IMR-90 (cell line): ENCODE results near the gene TXNRD1. TPM values are rescaled to one million over a fixed set of nuclear protein-coding genes. Genes with fewer than 3 reads are reported as not detected.

Source experiments
- ATAC-seq: fragments of 200-7000 bp; cut with Tn5 transposase; 2 replicates; pipeline ENCODE4 v1.9.1; 2020; ENCODE audit warnings: low read depth, mild to moderate bottlenecking, moderate library complexity
- BruUV-seq: library from RNA; stranded (reverse); fragments of 400-500 nt; replicated peaks from 2 replicates; lab custom pipeline; 2021; lab: Mats Ljungman, UMichigan
- CTCF ChIA-PET: fragments of 300-600 bp; formaldehyde crosslinking; extraction: SDS; loops from one replicate; lab custom pipeline; 2021; ENCODE audit warnings: antibody characterized with exemption; lab: Yijun Ruan, JAX
- POLR2A ChIA-PET: fragments of 300-600 bp; sonication (Branson Sonifier 250); formaldehyde crosslinking; loops from one replicate; lab custom pipeline; 2022; ENCODE audit warnings: antibody characterized with exemption; ENCODE audit not compliant: unreplicated experiment; lab: Charles Lee
- DNase-seq: peaks from one replicate; pipeline ENCODE4 v3.0.0; 2013
- H2AFZ ChIP-seq: replicated peaks from 2 replicates; pipeline ENCODE3; 2013; ENCODE audit warnings: low read length, mild to moderate bottlenecking; ENCODE audit not compliant: poor library complexity
- H2AK5ac ChIP-seq: 2 replicates; pipeline ENCODE4 v1.6.1; 2013; ENCODE audit warnings: low read depth, low read length, inconsistent platforms
- H2AK9ac ChIP-seq: replicated peaks from 2 replicates; pipeline ENCODE3; 2013; ENCODE audit warnings: mild to moderate bottlenecking, low read depth, low read length, moderate library complexity; ENCODE audit not compliant: poor library complexity
- H2BK120ac ChIP-seq: 2 replicates; pipeline ENCODE4 v1.6.1; 2013; ENCODE audit warnings: low read depth, low read length, inconsistent platforms
- H2BK15ac ChIP-seq: 3 replicates; pipeline ENCODE4 v1.6.1; 2013; ENCODE audit warnings: low read depth, low read length, inconsistent platforms
- H2BK20ac ChIP-seq: 2 replicates; pipeline ENCODE4 v1.6.1; 2013; ENCODE audit warnings: low read depth, mild to moderate bottlenecking, inconsistent platforms, low read length, moderate library complexity
- H2BK5ac ChIP-seq: 2 replicates; pipeline ENCODE4 v1.6.1; 2013; ENCODE audit warnings: mild to moderate bottlenecking, low read depth, low read length, inconsistent platforms; ENCODE audit not compliant: poor library complexity, severe bottlenecking
- H3K14ac ChIP-seq: replicated peaks from 2 replicates; pipeline ENCODE4 v1.6.1; 2013; ENCODE audit warnings: low read depth, low read length, inconsistent platforms
- H3K18ac ChIP-seq: 2 replicates; pipeline ENCODE4 v1.6.1; 2013; ENCODE audit warnings: low read depth, low read length, control low read depth
- H3K23ac ChIP-seq: 2 replicates; pipeline ENCODE4 v1.6.1; 2013; ENCODE audit warnings: low read depth, low read length, inconsistent platforms
- H3K27ac ChIP-seq: 2 replicates; pipeline ENCODE4 v1.5.1; 2013; ENCODE audit warnings: mild to moderate bottlenecking, control low read depth, low read length; ENCODE audit not compliant: insufficient read depth
- H3K27me3 ChIP-seq: 2 replicates; pipeline ENCODE4 v1.6.1; 2013; ENCODE audit warnings: low read length; ENCODE audit not compliant: control insufficient read depth, insufficient read depth
- H3K36me3 ChIP-seq: 2 replicates; pipeline ENCODE4 v1.6.1; 2013; ENCODE audit warnings: low read length, mixed read lengths; ENCODE audit not compliant: control insufficient read depth, insufficient read depth
- H3K4ac ChIP-seq: 2 replicates; pipeline ENCODE4 v1.6.1; 2013; ENCODE audit warnings: low read depth, low read length, inconsistent platforms
- H3K4me1 ChIP-seq: 2 replicates; pipeline ENCODE4 v1.6.1; 2013; ENCODE audit warnings: low read length, mixed read lengths; ENCODE audit not compliant: control insufficient read depth, insufficient read depth
- H3K4me2 ChIP-seq: 2 replicates; pipeline ENCODE4 v1.6.1; 2013; ENCODE audit warnings: low read depth, mild to moderate bottlenecking, control low read depth, low read length, moderate library complexity
- H3K4me3 ChIP-seq: 2 replicates; pipeline ENCODE4 v1.5.1; 2013; ENCODE audit warnings: low read depth, mild to moderate bottlenecking, control low read depth, low read length, moderate library complexity; ENCODE audit not compliant: insufficient read depth
- H3K56ac ChIP-seq: 2 replicates; pipeline ENCODE4 v1.6.1; 2013; ENCODE audit warnings: low read length, inconsistent platforms; ENCODE audit not compliant: insufficient read depth; ENCODE audit errors: extremely low read depth
- H3K79me1 ChIP-seq, 2 experiments: 2 replicates each; pipeline ENCODE4 v1.6.1; 2013; ENCODE audit warnings: low read length in 2 of 2, inconsistent platforms in 1 of 2, low read depth in 1 of 2
- H3K9ac ChIP-seq: 2 replicates; pipeline ENCODE4 v1.6.1; 2013; ENCODE audit warnings: low read depth, low read length, control low read depth
- H3K9me1 ChIP-seq: 2 replicates; pipeline ENCODE4 v1.6.1; 2013; ENCODE audit warnings: low read length, inconsistent platforms; ENCODE audit not compliant: insufficient read depth
- H3K9me3 ChIP-seq: 2 replicates; pipeline ENCODE4 v1.6.1; 2013; ENCODE audit warnings: low read length; ENCODE audit not compliant: control insufficient read depth, insufficient read depth
- H4K20me1 ChIP-seq: 2 replicates; pipeline ENCODE4 v1.6.1; 2013; ENCODE audit warnings: low read length, inconsistent platforms; ENCODE audit not compliant: insufficient read depth
- H4K5ac ChIP-seq: 2 replicates; pipeline ENCODE4 v1.6.1; 2013; ENCODE audit warnings: mild to moderate bottlenecking, low read depth, low read length, control low read depth
- H4K8ac ChIP-seq, 2 experiments: 2 replicates each; pipeline ENCODE4 v1.6.1; 2013; ENCODE audit warnings: low read depth in 2 of 2, low read length in 2 of 2, control low read depth in 1 of 2, inconsistent platforms in 1 of 2
- H4K91ac ChIP-seq: 2 replicates; pipeline ENCODE4 v1.6.1; 2013; ENCODE audit warnings: low read depth, low read length, inconsistent platforms; ENCODE audit not compliant: insufficient read depth
- BHLHE40 ChIP-seq: fragments of 150-350 bp; IDR thresholded peaks from 2 replicates; pipeline ENCODE4 v1.6.1; 2016; ENCODE audit warnings: mild to moderate bottlenecking, low read depth, low read length
- CEBPB ChIP-seq: IDR thresholded peaks from 2 replicates; pipeline ENCODE4 v1.6.1; 2012; ENCODE audit warnings: low read depth, low read length, improper control_type of control experiment
- CHD1 ChIP-seq: IDR thresholded peaks from 2 replicates; pipeline ENCODE4 v1.6.1; 2012; ENCODE audit warnings: low read depth, low read length, improper control_type of control experiment
- FOS ChIP-seq: fragments of 150-350 bp; IDR thresholded peaks from 2 replicates; pipeline ENCODE4 v1.6.1; 2016; ENCODE audit warnings: low read depth, low read length
- MAFK ChIP-seq: IDR thresholded peaks from 2 replicates; pipeline ENCODE4 v1.6.1; 2012; ENCODE audit warnings: low read depth, low read length, improper control_type of control experiment
- MAZ ChIP-seq: IDR thresholded peaks from 2 replicates; pipeline ENCODE4 v1.6.1; 2012; ENCODE audit warnings: low read depth, mild to moderate bottlenecking, low read length, improper control_type of control experiment, moderate library complexity, borderline replicate concordance
- MXI1 ChIP-seq: IDR thresholded peaks from 2 replicates; pipeline ENCODE4 v1.6.1; 2012; ENCODE audit warnings: low read depth, mild to moderate bottlenecking, low read length, moderate library complexity, borderline replicate concordance
- NFE2L2 ChIP-seq: fragments of 150-350 bp; IDR thresholded peaks from 2 replicates; pipeline ENCODE4 v1.6.1; 2016; ENCODE audit warnings: low read depth, mild to moderate bottlenecking, low read length
- POLR2A ChIP-seq: IDR thresholded peaks from 2 replicates; pipeline ENCODE4 v1.6.1; 2012; ENCODE audit warnings: mild to moderate bottlenecking, low read depth, low read length
- RAD21 ChIP-seq: IDR thresholded peaks from 2 replicates; pipeline ENCODE4 v1.6.1; 2012; ENCODE audit warnings: low read length, improper control_type of control experiment
- RFX5 ChIP-seq: IDR thresholded peaks from 2 replicates; pipeline ENCODE4 v1.8.0; 2012; ENCODE audit warnings: low read depth, mild to moderate bottlenecking, low read length, moderate library complexity
- SMC3 ChIP-seq: fragments of 150-350 bp; IDR thresholded peaks from 2 replicates; pipeline ENCODE4 v1.6.1; 2016; ENCODE audit warnings: low read depth, mild to moderate bottlenecking, antibody characterized with exemption, low read length, moderate library complexity
- WGBS, 2 experiments: methylation state at CpG; one replicate each; pipeline versions ENCODE4 v1.1.5 to v1.1.7; 2013; ENCODE audit warnings: missing lambda C conversion rate in 2 of 2; ENCODE audit not compliant: insufficient read length in 1 of 2; ENCODE audit errors: extremely low coverage in 2 of 2; 5-methylcytosine and 5-hydroxymethylcytosine counted together
- dilution Hi-C: fragments of 300-500 bp; cut with HindIII; formaldehyde crosslinking; loops from one replicate; pipeline ENCODE4 v1.14.3; 2018; ENCODE audit warnings: low sequenced_read_pairs; ENCODE audit not compliant: unreplicated experiment
- in situ Hi-C: fragments of 300-500 bp; cut with MboI; formaldehyde crosslinking; loops from 3 replicates; pipeline ENCODE4 v1.14.3; 2019; ENCODE audit warnings: low sequenced_read_pairs, inconsistent platforms, mixed read lengths
- intact Hi-C: fragments of 100-400 bp; cut with micrococcal nuclease; formaldehyde crosslinking; loops from 2 replicates; pipeline ENCODE4 v1.10.0; 2022
- polyA plus RNA-seq, 3 experiments: library from polyadenylated mRNA; depleted of rRNA; stranded (reverse); fragments of >200 nt; gene quantifications; 2 replicates each; pipeline ENCODE4 v1.2.3, GENCODE V29; 2012; ENCODE audit warnings: low replicate concordance in 1 of 3
- total RNA-seq: library from RNA; depleted of rRNA; stranded (reverse); fragments of >200 nt; gene quantifications from 2 replicates; pipeline ENCODE4 v1.2.3, GENCODE V29; 2012
- TF ChIP-seq, protein P1 (sequence below): conservative IDR thresholded peaks from 2 replicates; pipeline ENCODE4 v1.5.1; 2012; ENCODE audit warnings: mild to moderate bottlenecking, low read depth, low read length, improper control_type of control experiment
- TF ChIP-seq, protein P2 (sequence below): fragments of 150-350 bp; IDR thresholded peaks from 2 replicates; pipeline ENCODE4 v1.6.1; 2016; ENCODE audit warnings: low read depth, mild to moderate bottlenecking, low read length, moderate library complexity, borderline replicate concordance
- TF ChIP-seq, protein P3 (sequence below): fragments of 150-350 bp; IDR thresholded peaks from 2 replicates; pipeline ENCODE4 v1.6.1; 2017; ENCODE audit warnings: mild to moderate bottlenecking, antibody characterized with exemption, low read length, low read depth

TXNRD1 gene
- total and polyA plus RNA-seq, 2 of the 4 experiments (the other 2 are of a cell fraction), result 379 to 582 TPM

DNA sequence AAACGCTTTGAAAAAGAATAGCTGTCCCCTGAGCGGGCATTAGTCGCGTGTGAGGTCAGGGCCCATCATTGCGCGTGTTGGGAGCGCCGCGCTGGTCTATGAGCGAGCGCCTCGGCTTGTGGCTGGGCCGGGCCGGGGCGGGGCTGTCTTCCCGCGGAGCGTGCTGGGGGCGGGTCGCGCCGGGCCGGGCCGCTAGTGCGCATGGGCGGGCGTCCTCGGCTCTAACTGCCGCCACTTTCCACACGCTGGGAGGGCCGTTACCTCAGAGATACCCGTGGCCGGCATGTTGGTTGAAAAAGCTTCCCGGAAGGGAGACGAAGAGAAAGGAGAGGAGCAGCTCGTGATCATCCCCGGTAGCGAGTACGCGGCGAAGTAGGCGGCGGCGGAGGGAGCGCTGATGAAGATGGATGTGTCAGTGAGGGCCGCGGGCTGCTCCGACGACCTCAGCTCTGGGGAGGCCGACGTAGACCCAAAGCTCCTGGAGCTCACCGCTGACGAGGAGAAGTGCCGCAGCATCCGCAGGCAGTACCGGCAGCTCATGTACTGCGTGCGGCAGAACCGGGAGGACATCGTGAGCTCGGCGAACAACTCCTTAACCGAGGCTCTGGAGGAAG, 88.1 kb downstream of the TXNRD1 start, which contains the start of gene EID3:
Gene EID3 (plus strand): TSS at position 202 of the 614 bp plus-strand sequence. CDS start 196 bp downstream, at position 398.
- peak within 1 kb of the TSS; percentile 64 for H3K14ac ChIP-seq
- dilution Hi-C loops, result no loop called here
- H2BK120ac ChIP-seq, result peak within 1 kb of the TSS; percentile 29; the same call in 1 of the 2 replicates
- ATAC-seq, result peak; percentile 92
- H4K8ac ChIP-seq, result peak within 1 kb of the TSS; percentile 20 to 58; a peak in 2 of 4 replicates
- peak within 1 kb of the TSS; percentile 35 for H2BK5ac ChIP-seq
- peaks cover 99% of the 10 kb centered on the region for H4K20me1 ChIP-seq
- H3K4me1 ChIP-seq, result peaks cover 27% of the 10 kb centered on the region; the same call in 1 of the 2 replicates
- H3K56ac ChIP-seq, result peak within 1 kb of the TSS; percentile 71; the same call in 1 of the 2 replicates
- ChIA-PET POLR2A (interaction anchor here (1.1 kb wide), 1 partner anchor 17 kb away, joined by 4 read pairs; no protein-coding TSS in a partner anchor), CTCF (no interaction called here)
- WGBS, 2 experiments, result 13% methylated on average over 29 of the region's 63 CpGs; no CpG with 5 or more reads in 1 of the 2 experiments
- H3K27me3 ChIP-seq, result no peaks in the 10 kb centered on the region
- H2AFZ ChIP-seq, result peak within 1 kb of the TSS; percentile 81
- peaks cover 16% of the 10 kb centered on the region for H3K9me1 ChIP-seq
- H3K4ac ChIP-seq, result peak within 1 kb of the TSS; percentile 22
- DNase-seq, result peak; percentile 73
- H2AK9ac ChIP-seq, result peak within 1 kb of the TSS; percentile 69
- peak within 1 kb of the TSS; percentile 3; the same call in 1 of the 2 replicates for H4K5ac ChIP-seq
- H4K91ac ChIP-seq, result no peak within 1 kb of the TSS
- H2AK5ac ChIP-seq, result peak within 1 kb of the TSS; percentile 37
- peak within 1 kb of the TSS; percentile 70 for H3K9ac ChIP-seq
- peak within 1 kb of the TSS; percentile 88 for H3K4me2 ChIP-seq
- no peaks in the 10 kb centered on the region for H3K9me3 ChIP-seq
- H2BK15ac ChIP-seq, result no peak within 1 kb of the TSS
- H3K27ac ChIP-seq, result peak within 1 kb of the TSS; percentile 82
- H3K4me3 ChIP-seq, result peak within 1 kb of the TSS; percentile 43
- peaks cover 21% of the 10 kb centered on the region for H3K36me3 ChIP-seq
- intact Hi-C loops, result no loop called here
- peak within 1 kb of the TSS; percentile 67 for H3K23ac ChIP-seq
- peaks cover 0 to 59% of the 10 kb centered on the region in 2 experiments; a peak in 2 of 4 replicates for H3K79me1 ChIP-seq
- H3K18ac ChIP-seq, result no peak within 1 kb of the TSS; the same call in 1 of the 2 replicates
- BruUV-seq, result no TSS peak
- no peak within 1 kb of the TSS for H2BK20ac ChIP-seq
- in situ Hi-C loops, result no loop called here
- TF ChIP-seq NFE2L2, result no peak
- no peak for TF ChIP-seq CEBPB
- TF ChIP-seq BHLHE40, result peak; percentile 91
- TF ChIP-seq MAFK, result no peak
- TF ChIP-seq, protein P1, sequence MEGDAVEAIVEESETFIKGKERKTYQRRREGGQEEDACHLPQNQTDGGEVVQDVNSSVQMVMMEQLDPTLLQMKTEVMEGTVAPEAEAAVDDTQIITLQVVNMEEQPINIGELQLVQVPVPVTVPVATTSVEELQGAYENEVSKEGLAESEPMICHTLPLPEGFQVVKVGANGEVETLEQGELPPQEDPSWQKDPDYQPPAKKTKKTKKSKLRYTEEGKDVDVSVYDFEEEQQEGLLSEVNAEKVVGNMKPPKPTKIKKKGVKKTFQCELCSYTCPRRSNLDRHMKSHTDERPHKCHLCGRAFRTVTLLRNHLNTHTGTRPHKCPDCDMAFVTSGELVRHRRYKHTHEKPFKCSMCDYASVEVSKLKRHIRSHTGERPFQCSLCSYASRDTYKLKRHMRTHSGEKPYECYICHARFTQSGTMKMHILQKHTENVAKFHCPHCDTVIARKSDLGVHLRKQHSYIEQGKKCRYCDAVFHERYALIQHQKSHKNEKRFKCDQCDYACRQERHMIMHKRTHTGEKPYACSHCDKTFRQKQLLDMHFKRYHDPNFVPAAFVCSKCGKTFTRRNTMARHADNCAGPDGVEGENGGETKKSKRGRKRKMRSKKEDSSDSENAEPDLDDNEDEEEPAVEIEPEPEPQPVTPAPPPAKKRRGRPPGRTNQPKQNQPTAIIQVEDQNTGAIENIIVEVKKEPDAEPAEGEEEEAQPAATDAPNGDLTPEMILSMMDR, result no peak
- peak; percentile 4; the same call in 1 of the 2 replicates for TF ChIP-seq CHD1
- peak; percentile 77 for TF ChIP-seq MXI1
- TF ChIP-seq FOS, result no peak
- TF ChIP-seq, protein P2, sequence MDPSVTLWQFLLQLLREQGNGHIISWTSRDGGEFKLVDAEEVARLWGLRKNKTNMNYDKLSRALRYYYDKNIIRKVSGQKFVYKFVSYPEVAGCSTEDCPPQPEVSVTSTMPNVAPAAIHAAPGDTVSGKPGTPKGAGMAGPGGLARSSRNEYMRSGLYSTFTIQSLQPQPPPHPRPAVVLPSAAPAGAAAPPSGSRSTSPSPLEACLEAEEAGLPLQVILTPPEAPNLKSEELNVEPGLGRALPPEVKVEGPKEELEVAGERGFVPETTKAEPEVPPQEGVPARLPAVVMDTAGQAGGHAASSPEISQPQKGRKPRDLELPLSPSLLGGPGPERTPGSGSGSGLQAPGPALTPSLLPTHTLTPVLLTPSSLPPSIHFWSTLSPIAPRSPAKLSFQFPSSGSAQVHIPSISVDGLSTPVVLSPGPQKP, result no peak
- TF ChIP-seq RAD21, result no peak
- no peak for TF ChIP-seq RFX5
- peak; percentile 92; the same call in 1 of the 2 replicates for TF ChIP-seq MAZ
- peak; percentile 61; the same call in 1 of the 2 replicates for TF ChIP-seq POLR2A
- TF ChIP-seq, protein P3, sequence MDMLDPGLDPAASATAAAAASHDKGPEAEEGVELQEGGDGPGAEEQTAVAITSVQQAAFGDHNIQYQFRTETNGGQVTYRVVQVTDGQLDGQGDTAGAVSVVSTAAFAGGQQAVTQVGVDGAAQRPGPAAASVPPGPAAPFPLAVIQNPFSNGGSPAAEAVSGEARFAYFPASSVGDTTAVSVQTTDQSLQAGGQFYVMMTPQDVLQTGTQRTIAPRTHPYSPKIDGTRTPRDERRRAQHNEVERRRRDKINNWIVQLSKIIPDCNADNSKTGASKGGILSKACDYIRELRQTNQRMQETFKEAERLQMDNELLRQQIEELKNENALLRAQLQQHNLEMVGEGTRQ, result no peak
- no peak for TF ChIP-seq SMC3
